HG02763 (cell line): ENCODE measurements around the gene RPL15.

Source experiments
- ATAC-seq: cut with Tn5 transposase; IDR thresholded peaks from one replicate; pipeline ENCODE4 v1.9.1; 2021; ENCODE audit warnings: mild to moderate bottlenecking, moderate library complexity; ENCODE audit not compliant: unreplicated experiment

Gene RPL15

DNA sequence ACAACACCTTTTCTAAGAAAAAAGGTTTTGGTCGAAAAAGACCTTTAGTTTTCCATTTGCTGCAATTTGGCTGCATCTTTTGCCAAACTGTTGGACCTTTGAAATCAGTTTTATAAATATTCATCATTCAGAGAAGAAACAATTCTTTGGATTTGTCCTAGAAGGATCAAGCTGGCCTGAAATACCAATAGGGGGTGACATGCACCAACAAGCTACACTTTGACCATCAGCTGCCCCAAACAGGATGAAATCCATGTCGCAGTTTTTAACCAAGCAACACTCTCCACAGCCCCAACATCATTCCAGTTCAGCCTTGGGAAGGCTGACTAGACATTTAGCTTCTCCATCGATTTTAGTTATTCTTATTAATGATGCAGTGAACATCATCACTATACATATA, 9.8 kb downstream of the RPL15 start:
- ATAC-seq: no peak

DNA sequence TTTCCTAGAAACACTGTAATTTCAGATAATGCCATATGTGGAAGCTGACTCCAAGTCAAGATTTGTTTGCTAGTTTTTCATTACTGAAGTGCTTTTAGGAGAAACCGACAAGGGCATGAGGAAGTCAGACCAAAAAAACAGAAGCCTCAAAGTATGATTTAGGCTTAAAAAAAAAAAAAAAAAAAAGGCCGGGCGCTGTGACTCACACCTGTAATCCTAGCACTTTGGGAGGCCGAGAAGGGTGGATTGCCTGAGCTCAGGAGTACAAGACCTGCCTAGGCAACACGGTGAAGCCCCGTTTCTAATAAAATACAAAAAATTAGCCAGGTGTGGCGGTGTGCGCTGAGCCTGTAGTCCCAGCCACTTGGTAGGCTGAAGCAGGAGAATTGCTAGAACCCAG, 11.6 kb downstream of the RPL15 start:
- no peak for ATAC-seq

DNA sequence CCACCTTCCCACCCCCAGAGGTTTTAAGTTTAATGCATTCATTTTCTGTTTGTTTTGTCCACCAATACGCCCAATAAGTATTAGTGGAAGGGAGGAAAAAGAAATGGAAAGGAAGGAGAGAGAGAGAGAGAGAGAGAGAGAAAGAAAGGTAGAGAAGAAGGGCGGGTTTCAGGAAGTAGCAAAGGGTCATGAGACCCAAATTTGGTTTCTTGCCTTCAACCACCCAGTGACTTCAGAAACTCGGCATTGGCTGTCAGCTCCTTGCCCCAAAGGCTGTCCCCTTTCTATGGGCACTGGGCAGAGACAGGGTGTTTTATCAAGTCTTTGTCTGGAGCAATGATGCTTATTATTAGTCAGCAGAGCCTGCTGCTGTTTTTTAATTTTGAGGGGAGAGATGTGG, 14.7 kb downstream of the RPL15 start:
- no peak for ATAC-seq

DNA sequence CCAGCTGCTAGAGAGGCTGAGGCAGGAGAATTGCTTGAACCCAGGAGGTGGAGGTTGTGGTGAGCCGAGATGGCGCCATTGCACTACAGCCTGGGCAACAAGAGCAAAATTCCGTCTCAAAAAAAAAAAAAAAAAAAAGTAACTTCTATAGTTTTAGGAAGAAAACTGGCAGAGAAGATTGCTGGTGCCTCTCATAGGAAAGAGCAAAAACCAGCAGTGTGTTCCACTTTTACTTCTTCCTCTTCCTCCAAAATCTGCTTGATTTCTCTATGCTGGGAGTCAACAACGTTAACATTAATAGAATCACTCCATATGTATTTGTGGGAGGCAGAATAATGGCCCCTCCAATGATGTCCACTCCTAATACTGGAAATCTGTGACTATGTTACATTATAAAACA, 15.6 kb downstream of the RPL15 start:
- ATAC-seq: no peak

DNA sequence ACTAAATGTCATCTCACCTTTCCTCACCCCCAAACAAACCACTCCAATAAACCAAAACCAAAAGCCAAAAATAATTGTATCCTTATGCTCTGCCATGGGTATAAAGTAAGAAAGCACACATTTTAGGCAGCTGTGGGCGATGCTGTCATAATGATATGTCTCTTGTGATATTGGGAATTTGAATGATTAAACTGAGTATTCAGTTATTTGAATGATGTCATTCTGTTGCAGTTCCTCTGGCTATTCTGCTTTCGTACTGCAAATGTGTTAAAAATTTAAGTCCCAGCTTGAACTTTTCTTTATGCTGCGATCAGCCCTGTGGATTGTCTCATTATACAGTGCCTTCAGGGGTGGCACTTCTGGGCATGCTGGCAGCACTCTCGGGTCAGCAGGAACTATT, 17.3 kb downstream of the RPL15 start:
- no peak for ATAC-seq

DNA sequence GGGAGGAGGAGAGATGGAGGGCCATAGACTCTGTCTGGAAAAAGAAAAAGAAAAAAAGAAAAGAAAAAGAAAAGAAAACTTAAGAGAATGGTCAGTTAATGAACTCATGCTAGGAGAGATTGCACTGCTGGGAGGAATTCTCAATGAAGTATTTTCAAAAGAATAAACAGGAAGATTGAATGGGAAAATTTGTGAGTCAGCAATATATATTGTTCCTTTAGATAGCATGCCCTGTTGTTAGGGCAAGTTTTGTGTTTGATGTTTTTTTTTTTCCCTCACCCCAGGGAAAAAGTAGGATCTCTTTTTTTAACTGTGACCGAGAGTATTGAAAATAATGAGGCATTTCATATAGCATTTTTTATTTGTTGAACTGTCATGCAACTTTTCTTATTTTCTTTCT, 20.4 kb downstream of the RPL15 start:
- ATAC-seq: no peak

DNA sequence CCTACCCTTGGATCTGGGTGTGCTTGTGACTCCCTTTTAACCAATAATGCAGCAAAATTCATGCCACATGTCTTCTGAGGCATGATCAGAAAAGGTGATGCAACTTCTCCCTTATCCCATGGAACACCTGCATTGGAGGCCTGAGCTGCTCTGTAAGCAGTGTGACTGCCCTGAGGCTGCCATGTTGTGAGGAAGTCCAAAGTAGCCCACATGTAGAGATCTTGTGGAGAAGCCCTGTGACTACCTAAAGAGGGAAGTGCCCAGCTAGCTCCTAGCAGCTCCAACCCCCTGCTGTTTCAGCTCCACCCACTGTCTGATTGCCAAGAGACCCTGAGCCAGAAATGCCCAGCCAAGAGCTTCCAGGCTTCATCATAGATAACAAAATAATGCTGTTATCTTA, 21.8 kb downstream of the RPL15 start:
- ATAC-seq: no peak

DNA sequence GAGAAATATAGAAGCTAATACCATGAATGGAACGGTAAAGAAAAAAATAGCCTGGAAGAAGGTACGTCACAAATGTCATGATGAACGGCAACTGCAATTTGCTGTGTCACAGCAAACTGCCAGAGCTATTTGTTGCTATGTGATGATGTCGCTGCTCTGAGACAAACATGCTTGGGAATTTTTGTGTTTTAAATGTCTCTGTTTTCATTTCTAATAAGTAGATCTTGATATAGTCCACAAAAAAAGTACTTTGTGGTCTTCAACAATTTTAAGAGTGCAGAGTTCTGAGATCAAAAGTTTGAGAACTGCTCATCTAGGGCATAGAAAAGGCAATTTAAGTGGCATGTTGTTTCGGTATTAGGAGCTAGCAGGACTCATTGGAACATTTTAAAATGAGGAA, 23.8 kb downstream of the RPL15 start:
- ATAC-seq: no peak

DNA sequence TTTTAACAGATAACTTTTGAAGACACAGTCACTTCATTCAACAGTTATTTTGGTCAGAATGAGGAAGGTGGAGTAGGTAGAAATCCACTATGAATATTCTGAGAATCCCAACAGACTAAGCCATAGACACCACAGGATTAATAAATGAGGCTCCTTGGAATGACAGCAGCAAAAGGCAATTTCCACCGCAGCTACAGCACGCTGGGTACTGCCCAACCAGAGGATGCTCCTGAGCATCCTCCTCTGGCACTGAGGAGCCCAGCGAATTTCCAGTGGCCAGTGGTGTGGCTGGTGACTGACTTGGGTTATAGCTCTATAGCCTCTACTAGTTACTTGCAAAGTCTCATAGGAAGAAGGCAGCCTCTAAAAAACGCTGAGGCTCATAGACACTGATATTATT, 24.5 kb downstream of the RPL15 start:
- no peak for ATAC-seq

DNA sequence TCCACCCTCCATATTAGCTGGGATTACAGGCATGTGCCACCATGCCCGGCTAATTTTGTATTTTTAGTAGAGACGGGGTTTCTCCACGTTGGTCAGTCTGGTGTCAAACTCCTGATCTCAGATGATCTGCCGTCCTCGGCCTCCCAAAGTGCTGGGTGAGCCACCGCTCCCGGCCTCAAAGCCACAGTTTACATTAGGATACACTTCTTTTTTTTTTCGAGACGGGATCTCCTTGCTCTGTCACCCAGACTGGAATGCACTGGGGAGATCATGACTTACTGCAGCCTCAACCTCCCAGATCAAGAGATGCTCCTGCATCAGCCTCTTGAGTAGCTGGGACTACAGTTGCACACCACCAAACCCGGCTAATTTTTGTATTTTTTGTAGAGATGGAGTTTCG, 25.6 kb downstream of the RPL15 start:
- no peak for ATAC-seq

DNA sequence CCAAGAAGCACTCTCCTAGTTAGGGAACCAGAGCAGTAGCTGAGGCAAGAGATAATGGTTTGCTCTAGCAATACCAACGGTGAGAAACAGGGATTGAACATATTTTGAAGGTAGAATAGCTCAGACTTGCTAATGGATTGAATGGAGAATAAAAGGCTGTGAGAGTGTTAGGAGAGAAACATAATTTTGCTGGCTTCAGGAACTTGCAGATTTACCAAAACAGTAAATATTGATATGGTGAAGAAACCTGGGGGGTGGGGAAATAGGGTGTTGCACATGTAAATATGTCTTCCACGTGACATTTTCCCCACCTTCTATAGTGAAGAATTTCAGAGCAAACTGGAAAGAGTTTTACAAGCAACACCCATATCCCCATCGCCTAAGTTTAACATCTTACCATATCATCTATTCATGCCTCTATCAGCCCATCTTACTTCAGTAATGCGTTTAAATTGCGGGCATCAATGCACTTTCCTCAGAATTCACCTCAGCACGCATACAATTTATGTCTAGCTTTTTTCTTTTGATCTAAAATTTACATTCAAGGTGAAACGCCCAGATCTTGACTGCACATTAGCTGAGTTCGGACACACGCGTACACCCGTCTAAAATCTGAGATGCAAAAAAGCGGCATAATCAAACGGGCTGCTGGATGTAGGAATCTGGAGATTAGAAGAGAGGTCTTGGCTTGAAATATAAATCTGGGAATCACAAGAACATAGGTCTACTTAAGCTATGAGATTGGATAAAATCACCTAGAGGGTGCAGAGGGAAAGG, 27.3 kb downstream of the RPL15 start:
- ATAC-seq: no peak

DNA sequence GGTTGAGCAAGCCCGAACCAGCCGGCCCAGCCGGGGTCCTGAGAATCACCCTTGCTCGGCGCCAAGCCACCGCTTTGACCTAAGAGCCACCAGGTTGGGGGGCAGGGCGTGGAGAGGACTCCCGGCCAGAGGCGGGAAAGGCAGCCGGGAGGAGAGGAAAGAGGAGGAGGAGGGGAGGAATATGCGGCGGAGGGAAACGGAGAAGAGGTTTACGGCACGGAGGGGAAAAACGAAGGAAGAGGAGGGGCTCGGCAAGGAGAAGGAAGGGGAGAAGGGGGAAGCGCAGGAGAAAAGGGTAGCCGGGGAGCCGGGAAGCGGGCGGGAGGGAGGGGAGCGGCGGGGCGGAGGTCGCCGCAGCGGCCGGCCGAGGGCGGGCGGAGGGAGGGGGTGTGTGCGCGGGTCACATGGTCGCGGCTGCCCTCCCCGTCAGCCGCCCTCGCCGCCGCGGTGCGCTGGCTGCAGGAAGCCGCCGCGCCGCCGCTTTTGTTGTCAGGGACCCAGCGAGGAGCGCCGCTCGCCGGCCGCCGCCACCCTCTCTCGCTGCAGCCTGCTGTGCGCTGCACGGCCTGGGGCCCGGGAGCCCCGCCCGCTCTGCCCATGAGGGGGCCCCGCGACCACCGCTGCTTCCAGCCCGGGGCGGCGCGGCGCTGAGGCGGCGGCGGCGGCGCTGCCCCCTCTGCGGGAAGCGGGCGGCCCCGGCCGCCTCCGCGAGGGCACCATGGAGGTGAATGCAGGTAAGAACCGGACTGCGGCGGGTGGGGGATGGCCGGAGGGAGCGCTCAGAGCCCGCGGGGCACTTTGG, 28.1 kb downstream of the RPL15 start, which contains the start of gene NR1D2:
NR1D2 (plus strand) TSS at position 426 of the 802 bp plus-strand sequence; CDS start at position 719, 293 bp downstream.
- ATAC-seq: peak; percentile 51

DNA sequence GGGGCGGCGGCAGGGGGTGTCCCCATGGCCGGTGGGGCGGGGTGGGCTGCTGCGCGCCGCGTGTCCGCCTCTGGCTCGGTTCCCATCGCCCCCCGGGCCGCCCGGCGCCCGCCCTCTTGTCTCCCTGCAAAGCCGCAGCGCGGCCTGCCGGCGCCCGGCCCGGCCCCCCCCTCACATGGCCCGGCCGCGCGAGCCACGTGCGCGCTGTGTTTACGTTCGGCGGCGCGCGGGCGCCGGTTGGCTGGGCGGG, 28.7 kb downstream of the RPL15 start:
- ATAC-seq: no peak

DNA sequence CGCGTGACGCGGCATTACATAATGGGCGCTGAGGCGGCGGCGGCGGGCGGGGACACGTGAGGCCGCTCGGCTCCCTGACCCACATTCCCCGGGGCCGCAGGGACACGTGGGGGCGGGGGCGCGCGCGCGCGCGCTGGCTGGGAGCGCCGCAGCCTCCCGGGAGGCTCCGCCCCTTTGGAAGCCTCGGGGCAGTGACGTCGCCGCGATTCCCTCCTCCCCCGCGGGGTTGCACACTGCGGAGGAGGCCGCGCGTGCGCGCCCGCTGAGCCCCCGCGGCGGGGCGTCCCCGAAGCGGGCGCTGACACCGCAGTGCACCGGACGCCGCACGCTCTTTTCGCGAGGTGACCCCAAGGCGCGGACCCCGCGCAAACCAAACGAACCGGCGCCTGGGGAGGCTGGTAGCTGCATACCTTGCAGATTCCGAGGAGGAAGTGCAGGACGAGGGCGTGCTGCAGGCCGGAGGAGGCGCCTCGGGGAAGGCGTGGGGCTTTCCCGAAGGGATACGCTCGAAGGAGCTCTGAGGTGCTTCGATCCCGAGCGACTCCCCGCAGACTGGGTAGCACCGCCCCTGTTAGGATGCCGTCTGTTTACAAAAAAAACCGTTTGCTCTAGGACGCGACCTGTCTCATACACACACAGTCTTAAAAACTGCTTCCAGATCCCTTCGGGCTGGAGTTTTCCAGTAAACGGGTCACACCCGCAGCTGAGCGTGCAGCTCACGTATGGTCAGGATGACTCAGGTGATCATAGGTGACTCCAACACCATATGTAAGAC, 29.2 kb downstream of the RPL15 start:
- peak; percentile 74 for ATAC-seq

DNA sequence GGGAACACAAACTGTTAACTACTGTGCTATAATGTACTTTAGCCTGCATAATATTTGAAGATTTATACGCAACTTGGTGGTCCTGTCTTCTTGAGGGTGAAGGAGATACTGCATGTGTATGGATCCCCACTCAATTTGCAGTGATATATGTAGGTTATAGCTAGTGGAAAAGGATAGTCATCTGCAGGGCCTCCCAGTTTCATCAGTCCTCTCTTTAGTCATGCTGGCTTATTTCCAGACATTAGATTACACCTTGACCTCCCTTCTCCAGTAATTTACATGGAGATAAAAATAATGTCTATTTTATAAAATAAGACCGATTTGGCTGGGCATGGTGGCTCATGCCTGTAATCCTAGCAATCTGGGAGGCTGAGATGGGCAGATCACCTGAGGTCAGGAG, 31.8 kb downstream of the RPL15 start:
- ATAC-seq: no peak

DNA sequence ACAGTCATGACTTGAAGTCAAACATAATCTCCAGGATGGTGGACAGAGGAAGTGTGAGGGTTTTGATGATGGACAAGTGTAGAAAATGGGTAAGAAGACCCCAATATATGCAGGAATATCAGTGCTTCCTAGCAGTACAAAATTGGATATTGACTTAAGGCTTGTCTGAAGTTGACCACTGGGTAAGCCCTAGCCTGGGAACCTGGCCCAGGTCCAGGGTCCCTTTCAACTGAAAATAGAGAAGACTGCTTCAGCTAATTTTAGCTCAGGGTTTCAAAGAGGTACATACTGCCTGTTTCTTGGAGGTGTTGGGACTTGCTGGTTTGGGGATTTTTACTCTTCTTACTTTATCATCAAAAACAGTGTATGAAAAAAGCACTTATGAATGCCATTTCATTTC, 32.9 kb downstream of the RPL15 start:
- peak; percentile 15 for ATAC-seq

DNA sequence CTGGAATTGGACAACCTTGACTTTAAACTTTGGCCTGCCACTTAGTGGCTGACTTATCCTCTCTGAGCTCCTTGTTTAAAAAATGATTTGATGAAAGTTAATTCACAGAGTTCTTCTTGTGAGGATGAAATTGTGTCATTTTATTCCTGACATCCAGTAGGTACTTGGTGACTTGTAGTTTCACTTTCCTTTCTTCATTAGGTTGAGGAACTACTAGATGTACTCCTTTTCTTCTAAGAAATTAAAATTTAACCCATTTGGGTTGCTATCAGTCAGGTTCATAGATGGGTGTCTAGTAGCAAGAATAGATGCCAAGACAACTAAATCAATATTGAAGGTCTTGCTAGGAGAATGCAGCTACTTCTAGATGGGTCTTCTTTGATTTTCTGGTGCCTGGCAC, 33.4 kb downstream of the RPL15 start:
- no peak for ATAC-seq

DNA sequence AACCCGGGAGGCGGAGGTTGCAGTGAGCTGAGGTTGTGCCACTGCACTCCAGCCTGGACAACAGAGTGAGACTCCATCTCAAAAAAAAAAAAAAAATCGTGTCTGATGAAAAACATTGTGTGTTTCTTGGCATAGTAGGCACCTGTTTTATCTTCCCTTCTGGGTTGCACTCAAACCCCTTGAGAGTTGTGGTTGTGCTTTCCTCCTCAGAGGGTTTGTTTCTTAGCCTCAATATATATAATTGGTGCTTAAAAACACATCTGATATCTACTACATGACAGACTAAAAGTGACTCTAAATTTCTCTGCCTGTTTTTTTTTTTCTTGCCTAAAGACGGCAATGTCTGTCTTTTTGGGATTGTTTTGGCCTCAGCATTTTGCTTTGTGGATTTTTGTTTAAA, 35.7 kb downstream of the RPL15 start:
- peak; percentile 46 for ATAC-seq

DNA sequence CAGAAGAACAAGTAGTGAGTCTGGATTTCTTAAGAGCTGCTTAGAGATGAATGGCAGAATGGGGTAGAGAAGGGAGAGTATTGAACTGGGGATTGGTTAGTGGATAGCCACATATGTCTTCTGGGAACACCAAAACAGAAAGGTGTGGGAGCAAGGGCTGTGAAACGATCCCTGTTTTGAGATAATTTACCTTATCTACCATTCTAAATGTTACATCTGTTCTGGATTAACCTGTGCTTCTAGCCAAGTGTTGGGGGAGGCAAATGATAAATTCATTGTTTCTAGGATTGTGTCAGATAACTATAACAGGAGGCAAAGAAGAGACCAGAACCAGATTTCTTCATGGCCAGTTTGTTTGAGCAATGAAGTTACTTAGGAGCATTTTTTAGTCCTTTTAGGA, 36.6 kb downstream of the RPL15 start:
- no peak for ATAC-seq

DNA sequence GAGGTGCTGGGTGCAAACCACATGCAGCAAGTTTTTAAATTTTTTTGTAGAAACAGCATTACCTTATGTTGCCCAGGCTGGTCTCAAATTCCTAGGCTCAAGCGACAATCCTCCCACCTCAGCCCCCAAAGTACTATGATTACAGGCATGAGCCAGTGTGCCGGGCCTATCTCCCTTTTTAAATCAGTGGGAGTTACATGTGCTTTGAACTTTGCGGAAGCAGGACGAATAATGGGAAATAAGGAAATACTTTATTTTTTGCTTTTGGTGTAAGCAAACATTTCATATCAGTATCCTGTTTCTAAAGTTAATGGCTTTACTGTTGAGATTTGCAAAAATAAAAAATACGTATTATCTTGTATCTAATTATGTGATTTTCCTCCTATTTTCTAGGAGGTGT, 37.2 kb downstream of the RPL15 start:
- no peak for ATAC-seq

DNA sequence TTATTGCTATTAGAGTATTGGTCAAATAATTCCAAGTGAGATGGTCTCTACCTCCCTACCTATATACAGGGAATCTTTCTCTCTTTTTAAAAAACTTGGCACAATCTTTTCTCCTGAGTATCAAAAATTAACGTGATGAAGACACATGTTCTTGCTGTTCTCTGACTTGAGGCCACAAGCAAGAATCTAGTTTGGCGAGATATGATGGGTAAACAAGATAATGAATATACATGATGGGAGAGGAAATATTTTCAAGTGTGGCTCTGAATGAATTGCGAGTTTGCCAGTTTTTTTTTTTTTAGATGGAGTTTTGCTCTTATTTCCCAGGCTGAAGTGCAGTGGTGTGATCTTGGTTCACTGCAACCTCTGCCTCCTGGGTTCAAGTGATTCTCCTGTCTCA, 39.8 kb downstream of the RPL15 start:
- no peak for ATAC-seq
